WTC11 (cell line): ENCODE data around the gene RAI1. TPM values are rescaled to one million over a fixed set of nuclear protein-coding genes. Genes with fewer than 3 reads are reported as not detected.

Experiments
- ATAC-seq: fragments of 200-7000 bp; cut with Tn5 transposase; 2 replicates; pipeline ENCODE4 v1.10.0; 2021; ENCODE audit warnings: mild to moderate bottlenecking, moderate library complexity
- CTCF ChIA-PET: fragments of 300-600 bp; sonication (Branson Sonifier 250); formaldehyde crosslinking; loops from one replicate; lab custom pipeline; 2021; ENCODE audit warnings: antibody characterized with exemption; lab: Charles Lee
- POLR2A ChIA-PET: fragments of 350-600 bp; sonication (Branson Sonifier 250); formaldehyde crosslinking; loops from one replicate; lab custom pipeline; 2021; ENCODE audit warnings: antibody characterized with exemption; lab: Charles Lee
- DNase-seq: peaks from one replicate; pipeline ENCODE4 v3.0.0; 2021; ENCODE audit warnings: low spot score
- H3K27ac Mint-ChIP-seq: 2 replicates; pipeline ENCODE4 v1.8.0; 2021; ENCODE audit warnings: mixed read lengths
- H3K27me3 Mint-ChIP-seq: 2 replicates; pipeline ENCODE4 v1.8.0; 2021; ENCODE audit warnings: low read depth, mild to moderate bottlenecking, moderate library complexity, mixed read lengths
- H3K36me3 Mint-ChIP-seq: 2 replicates; pipeline ENCODE4 v1.8.0; 2021; ENCODE audit warnings: mixed read lengths
- H3K4me1 Mint-ChIP-seq: 2 replicates; pipeline ENCODE4 v1.8.0; 2022; ENCODE audit warnings: mixed read lengths
- H3K4me3 Mint-ChIP-seq: 2 replicates; pipeline ENCODE4 v1.8.0; 2021; ENCODE audit warnings: mild to moderate bottlenecking, moderate library complexity, mixed read lengths
- H3K9me3 Mint-ChIP-seq: 2 replicates; pipeline ENCODE4 v1.8.0; 2021; ENCODE audit warnings: mixed read lengths
- EMX1 ChIP-seq: fragments of 250-450 bp; sonication (Bioruptor Pico); IDR thresholded peaks from 2 replicates; pipeline ENCODE4 v1.8.0; 2021; ENCODE audit warnings: mild to moderate bottlenecking
- GTF2I ChIP-seq: fragments of 250-450 bp; sonication (Bioruptor Pico); conservative IDR thresholded peaks from 2 replicates; pipeline ENCODE4 v1.4.0; 2021; ENCODE audit warnings: mild to moderate bottlenecking
- KAT7 ChIP-seq: sonication (generic); formaldehyde crosslinking; IDR thresholded peaks from 2 replicates; pipeline ENCODE4 v1.8.1; 2023; ENCODE audit warnings: missing genetic modification reagents, mild to moderate bottlenecking, borderline replicate concordance
- NR3C1 ChIP-seq: sonication (generic); formaldehyde crosslinking; conservative IDR thresholded peaks from 2 replicates; pipeline ENCODE4 v1.8.1; 2023; ENCODE audit warnings: low read depth, mild to moderate bottlenecking, missing genetic modification reagents
- SMAD3 ChIP-seq: sonication (generic); formaldehyde crosslinking; IDR thresholded peaks from 2 replicates; pipeline ENCODE4 v1.8.0; 2022; ENCODE audit warnings: missing genetic modification reagents, mild to moderate bottlenecking, borderline replicate concordance
- SMAD4 ChIP-seq: sonication (generic); formaldehyde crosslinking; IDR thresholded peaks from 2 replicates; pipeline ENCODE4 v1.8.0; 2022; ENCODE audit warnings: mild to moderate bottlenecking, missing genetic modification reagents
- TCF7 ChIP-seq: sonication (generic); formaldehyde crosslinking; IDR thresholded peaks from 2 replicates; pipeline ENCODE4 v1.8.0; 2022; ENCODE audit warnings: mild to moderate bottlenecking, low read depth, missing genetic modification reagents, moderate library complexity
- ZNF219 ChIP-seq: sonication (generic); formaldehyde crosslinking; IDR thresholded peaks from 2 replicates; pipeline ENCODE4 v1.8.0; 2023; ENCODE audit warnings: missing genetic modification reagents, mild to moderate bottlenecking, borderline replicate concordance
- ZNF263 ChIP-seq: sonication (generic); formaldehyde crosslinking; IDR thresholded peaks from 2 replicates; pipeline ENCODE4 v1.8.1; 2022; ENCODE audit warnings: low read depth, mild to moderate bottlenecking, moderate library complexity, missing genetic modification reagents
- ZNF317 ChIP-seq: sonication (generic); formaldehyde crosslinking; IDR thresholded peaks from 2 replicates; pipeline ENCODE4 v1.8.1; 2023; ENCODE audit warnings: low read depth, mild to moderate bottlenecking, moderate library complexity, missing genetic modification reagents, borderline replicate concordance
- total RNA-seq: library from RNA; stranded (reverse); gene quantifications from 3 replicates; pipeline ENCODE4 v1.2.3, GENCODE V29; 2021
- TF ChIP-seq, protein P1 (sequence below): sonication (generic); formaldehyde crosslinking; IDR thresholded peaks from 2 replicates; pipeline ENCODE4 v1.8.1; 2022; ENCODE audit warnings: low read depth, mild to moderate bottlenecking, moderate library complexity, missing genetic modification reagents, borderline replicate concordance
- TF ChIP-seq, protein P2 (sequence below): sonication (generic); formaldehyde crosslinking; IDR thresholded peaks from 2 replicates; pipeline ENCODE4 v1.8.1; 2023; ENCODE audit warnings: mild to moderate bottlenecking, missing genetic modification reagents
- TF ChIP-seq, protein P3 (sequence below): sonication (generic); formaldehyde crosslinking; IDR thresholded peaks from 2 replicates; pipeline ENCODE4 v1.8.0; 2022; ENCODE audit warnings: mild to moderate bottlenecking, missing genetic modification reagents
- TF ChIP-seq, protein P4 (sequence below): fragments of 250-450 bp; sonication (Bioruptor Pico); conservative IDR thresholded peaks from 2 replicates; pipeline ENCODE4 v1.9.0; 2021; ENCODE audit warnings: mild to moderate bottlenecking
- TF ChIP-seq, protein P5 (sequence below): sonication (generic); formaldehyde crosslinking; IDR thresholded peaks from 2 replicates; pipeline ENCODE4 v1.8.1; 2022; ENCODE audit warnings: low read depth, missing genetic modification reagents, borderline replicate concordance
- TF ChIP-seq, protein P6 (sequence below): sonication (generic); formaldehyde crosslinking; IDR thresholded peaks from 2 replicates; pipeline ENCODE4 v1.8.0; 2022; ENCODE audit warnings: mild to moderate bottlenecking, missing genetic modification reagents
- TF ChIP-seq, protein P7 (sequence below): sonication (generic); formaldehyde crosslinking; IDR thresholded peaks from 2 replicates; pipeline ENCODE4 v1.8.0; 2022; ENCODE audit warnings: mild to moderate bottlenecking, missing genetic modification reagents
- TF ChIP-seq, protein P8 (sequence below): sonication (generic); formaldehyde crosslinking; IDR thresholded peaks from 2 replicates; pipeline ENCODE4 v1.8.1; 2023; ENCODE audit warnings: mild to moderate bottlenecking, missing genetic modification reagents
- TF ChIP-seq, protein P9 (sequence below): sonication (generic); formaldehyde crosslinking; IDR thresholded peaks from 2 replicates; pipeline ENCODE4 v1.8.1; 2023; ENCODE audit warnings: mild to moderate bottlenecking, missing genetic modification reagents, borderline replicate concordance

RAI1 gene
- total RNA-seq, 1 experiment from 2014 or later: 12.7 TPM

DNA sequence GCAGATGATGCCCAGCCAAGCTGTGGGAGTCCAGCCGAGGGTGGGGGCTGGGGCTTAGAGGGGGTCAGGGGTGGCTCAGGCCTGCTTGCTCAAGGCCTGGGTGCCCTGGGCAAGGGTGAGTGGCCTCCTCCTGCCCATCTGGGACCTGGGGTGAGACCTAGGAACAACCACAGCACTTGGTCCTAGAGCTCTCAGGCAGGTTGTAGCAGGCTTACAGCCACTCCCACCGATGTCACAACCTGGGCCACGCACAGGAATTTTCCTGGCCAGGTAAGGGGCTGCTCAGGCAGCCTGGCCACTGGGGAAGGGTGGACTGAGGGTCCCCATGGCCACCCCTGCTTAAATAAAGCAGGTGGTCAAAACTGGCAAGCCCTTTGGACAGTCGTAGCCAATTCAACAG, 161.8 kb downstream of the RAI1 start (continued):
- TF ChIP-seq, protein P1, sequence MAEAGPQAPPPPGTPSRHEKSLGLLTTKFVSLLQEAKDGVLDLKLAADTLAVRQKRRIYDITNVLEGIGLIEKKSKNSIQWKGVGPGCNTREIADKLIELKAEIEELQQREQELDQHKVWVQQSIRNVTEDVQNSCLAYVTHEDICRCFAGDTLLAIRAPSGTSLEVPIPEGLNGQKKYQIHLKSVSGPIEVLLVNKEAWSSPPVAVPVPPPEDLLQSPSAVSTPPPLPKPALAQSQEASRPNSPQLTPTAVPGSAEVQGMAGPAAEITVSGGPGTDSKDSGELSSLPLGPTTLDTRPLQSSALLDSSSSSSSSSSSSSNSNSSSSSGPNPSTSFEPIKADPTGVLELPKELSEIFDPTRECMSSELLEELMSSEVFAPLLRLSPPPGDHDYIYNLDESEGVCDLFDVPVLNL (CRISPR knock-in tag): no peak
- TF ChIP-seq NR3C1: no peak

DNA sequence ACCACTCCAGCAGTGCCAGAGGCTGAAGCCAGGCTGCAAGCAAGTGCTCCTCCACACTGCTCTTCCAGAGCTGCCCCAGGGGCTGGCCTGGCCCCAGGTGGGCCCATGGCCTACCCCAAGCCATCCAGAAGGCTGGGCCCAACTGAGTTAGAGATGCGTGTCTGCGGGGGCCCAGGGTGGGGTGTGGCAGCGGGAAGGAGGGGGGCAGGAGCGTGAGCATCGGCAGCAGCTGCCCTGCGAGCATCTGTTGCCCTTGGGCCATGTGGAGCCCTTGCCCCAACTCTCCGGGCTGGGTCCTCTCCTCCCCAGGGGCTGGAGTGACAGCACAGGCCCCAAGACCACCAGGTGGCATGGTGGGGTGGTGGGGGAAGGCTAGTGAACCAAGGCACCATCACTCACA, 162.8 kb downstream of the RAI1 start:
- Mint-ChIP-seq H3K27ac (no peak overlapping the region), H3K4me3 (no peak overlapping the region), H3K36me3 (no peaks in the 10 kb centered on the region), H3K9me3 (no peaks in the 10 kb centered on the region), H3K4me1 (peaks cover 47% of the 10 kb centered on the region), H3K27me3 (peaks cover 3% of the 10 kb centered on the region; the same call in 1 of the 2 replicates)
- ATAC-seq (no peak), DNase-seq (no peak)
- ChIA-PET CTCF (interaction anchor here (0.6 to 1.0 kb wide), 2 partner anchors 17 to 31 kb away, joined by 3 read pairs; no protein-coding TSS in a partner anchor), POLR2A (no interaction called here)
- TF ChIP-seq, protein P2, sequence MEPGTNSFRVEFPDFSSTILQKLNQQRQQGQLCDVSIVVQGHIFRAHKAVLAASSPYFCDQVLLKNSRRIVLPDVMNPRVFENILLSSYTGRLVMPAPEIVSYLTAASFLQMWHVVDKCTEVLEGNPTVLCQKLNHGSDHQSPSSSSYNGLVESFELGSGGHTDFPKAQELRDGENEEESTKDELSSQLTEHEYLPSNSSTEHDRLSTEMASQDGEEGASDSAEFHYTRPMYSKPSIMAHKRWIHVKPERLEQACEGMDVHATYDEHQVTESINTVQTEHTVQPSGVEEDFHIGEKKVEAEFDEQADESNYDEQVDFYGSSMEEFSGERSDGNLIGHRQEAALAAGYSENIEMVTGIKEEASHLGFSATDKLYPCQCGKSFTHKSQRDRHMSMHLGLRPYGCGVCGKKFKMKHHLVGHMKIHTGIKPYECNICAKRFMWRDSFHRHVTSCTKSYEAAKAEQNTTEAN (CRISPR knock-in tag): no peak
- no peak for TF ChIP-seq GTF2I (CRISPR knock-in tag)
- TF ChIP-seq, protein P3, sequence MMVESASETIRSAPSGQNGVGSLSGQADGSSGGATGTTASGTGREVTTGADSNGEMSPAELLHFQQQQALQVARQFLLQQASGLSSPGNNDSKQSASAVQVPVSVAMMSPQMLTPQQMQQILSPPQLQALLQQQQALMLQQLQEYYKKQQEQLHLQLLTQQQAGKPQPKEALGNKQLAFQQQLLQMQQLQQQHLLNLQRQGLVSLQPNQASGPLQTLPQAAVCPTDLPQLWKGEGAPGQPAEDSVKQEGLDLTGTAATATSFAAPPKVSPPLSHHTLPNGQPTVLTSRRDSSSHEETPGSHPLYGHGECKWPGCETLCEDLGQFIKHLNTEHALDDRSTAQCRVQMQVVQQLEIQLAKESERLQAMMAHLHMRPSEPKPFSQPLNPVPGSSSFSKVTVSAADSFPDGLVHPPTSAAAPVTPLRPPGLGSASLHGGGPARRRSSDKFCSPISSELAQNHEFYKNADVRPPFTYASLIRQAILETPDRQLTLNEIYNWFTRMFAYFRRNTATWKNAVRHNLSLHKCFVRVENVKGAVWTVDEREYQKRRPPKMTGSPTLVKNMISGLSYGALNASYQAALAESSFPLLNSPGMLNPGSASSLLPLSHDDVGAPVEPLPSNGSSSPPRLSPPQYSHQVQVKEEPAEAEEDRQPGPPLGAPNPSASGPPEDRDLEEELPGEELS (CRISPR knock-in tag): no peak
- TF ChIP-seq, protein P4, sequence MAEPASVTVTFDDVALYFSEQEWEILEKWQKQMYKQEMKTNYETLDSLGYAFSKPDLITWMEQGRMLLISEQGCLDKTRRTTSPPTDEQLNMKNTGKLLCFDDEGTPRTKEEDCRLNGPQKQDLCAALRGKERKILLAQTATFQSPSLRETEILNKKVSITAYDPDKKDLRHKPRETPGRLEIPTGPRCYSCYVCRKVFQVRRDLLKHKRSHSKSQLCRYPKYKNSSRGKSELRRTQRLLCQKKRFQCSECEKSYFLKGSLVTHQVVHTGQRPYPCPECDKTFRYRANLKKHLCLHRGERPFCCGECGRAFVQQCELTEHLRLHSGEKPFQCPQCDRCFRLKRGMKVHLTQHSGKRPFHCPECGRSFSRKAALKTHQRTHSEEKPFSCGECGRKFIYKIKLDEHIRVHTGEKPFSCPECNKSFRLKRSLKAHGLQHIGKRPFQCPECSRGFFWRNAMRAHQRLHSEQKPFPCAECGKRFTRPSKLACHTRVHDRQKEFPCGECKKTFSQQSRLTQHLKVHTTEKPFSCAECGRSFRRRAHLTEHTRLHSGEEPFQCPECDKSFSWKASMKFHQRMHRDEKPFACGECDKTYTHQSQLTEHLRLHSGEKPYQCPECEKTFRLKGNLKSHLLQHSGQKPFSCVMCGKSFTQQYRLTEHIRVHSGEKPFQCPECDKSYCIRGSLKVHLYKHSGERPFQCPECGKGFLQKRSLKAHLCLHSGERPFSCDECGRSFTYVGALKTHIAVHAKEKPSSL (CRISPR knock-in tag): no peak
- no peak for TF ChIP-seq ZNF317
- TF ChIP-seq, protein P5, sequence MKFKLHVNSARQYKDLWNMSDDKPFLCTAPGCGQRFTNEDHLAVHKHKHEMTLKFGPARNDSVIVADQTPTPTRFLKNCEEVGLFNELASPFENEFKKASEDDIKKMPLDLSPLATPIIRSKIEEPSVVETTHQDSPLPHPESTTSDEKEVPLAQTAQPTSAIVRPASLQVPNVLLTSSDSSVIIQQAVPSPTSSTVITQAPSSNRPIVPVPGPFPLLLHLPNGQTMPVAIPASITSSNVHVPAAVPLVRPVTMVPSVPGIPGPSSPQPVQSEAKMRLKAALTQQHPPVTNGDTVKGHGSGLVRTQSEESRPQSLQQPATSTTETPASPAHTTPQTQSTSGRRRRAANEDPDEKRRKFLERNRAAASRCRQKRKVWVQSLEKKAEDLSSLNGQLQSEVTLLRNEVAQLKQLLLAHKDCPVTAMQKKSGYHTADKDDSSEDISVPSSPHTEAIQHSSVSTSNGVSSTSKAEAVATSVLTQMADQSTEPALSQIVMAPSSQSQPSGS (CRISPR knock-in tag): no peak
- TF ChIP-seq KAT7 (CRISPR knock-in tag): no peak
- TF ChIP-seq ZNF219 (CRISPR knock-in tag): no peak
- TF ChIP-seq, protein P6, sequence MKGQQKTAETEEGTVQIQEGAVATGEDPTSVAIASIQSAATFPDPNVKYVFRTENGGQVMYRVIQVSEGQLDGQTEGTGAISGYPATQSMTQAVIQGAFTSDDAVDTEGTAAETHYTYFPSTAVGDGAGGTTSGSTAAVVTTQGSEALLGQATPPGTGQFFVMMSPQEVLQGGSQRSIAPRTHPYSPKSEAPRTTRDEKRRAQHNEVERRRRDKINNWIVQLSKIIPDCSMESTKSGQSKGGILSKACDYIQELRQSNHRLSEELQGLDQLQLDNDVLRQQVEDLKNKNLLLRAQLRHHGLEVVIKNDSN (CRISPR knock-in tag): no peak
- no peak for TF ChIP-seq NR3C1
- no peak for TF ChIP-seq ZNF263
- no peak for TF ChIP-seq SMAD3 (CRISPR knock-in tag)
- TF ChIP-seq, protein P7, sequence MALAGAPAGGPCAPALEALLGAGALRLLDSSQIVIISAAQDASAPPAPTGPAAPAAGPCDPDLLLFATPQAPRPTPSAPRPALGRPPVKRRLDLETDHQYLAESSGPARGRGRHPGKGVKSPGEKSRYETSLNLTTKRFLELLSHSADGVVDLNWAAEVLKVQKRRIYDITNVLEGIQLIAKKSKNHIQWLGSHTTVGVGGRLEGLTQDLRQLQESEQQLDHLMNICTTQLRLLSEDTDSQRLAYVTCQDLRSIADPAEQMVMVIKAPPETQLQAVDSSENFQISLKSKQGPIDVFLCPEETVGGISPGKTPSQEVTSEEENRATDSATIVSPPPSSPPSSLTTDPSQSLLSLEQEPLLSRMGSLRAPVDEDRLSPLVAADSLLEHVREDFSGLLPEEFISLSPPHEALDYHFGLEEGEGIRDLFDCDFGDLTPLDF (CRISPR knock-in tag): no peak
- TF ChIP-seq, protein P8, sequence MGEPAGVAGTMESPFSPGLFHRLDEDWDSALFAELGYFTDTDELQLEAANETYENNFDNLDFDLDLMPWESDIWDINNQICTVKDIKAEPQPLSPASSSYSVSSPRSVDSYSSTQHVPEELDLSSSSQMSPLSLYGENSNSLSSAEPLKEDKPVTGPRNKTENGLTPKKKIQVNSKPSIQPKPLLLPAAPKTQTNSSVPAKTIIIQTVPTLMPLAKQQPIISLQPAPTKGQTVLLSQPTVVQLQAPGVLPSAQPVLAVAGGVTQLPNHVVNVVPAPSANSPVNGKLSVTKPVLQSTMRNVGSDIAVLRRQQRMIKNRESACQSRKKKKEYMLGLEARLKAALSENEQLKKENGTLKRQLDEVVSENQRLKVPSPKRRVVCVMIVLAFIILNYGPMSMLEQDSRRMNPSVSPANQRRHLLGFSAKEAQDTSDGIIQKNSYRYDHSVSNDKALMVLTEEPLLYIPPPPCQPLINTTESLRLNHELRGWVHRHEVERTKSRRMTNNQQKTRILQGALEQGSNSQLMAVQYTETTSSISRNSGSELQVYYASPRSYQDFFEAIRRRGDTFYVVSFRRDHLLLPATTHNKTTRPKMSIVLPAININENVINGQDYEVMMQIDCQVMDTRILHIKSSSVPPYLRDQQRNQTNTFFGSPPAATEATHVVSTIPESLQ (CRISPR knock-in tag): no peak
- no peak for TF ChIP-seq EMX1 (CRISPR knock-in tag)
- TF ChIP-seq TCF7: no peak
- TF ChIP-seq SMAD4 (CRISPR knock-in tag): no peak
- TF ChIP-seq, protein P9, sequence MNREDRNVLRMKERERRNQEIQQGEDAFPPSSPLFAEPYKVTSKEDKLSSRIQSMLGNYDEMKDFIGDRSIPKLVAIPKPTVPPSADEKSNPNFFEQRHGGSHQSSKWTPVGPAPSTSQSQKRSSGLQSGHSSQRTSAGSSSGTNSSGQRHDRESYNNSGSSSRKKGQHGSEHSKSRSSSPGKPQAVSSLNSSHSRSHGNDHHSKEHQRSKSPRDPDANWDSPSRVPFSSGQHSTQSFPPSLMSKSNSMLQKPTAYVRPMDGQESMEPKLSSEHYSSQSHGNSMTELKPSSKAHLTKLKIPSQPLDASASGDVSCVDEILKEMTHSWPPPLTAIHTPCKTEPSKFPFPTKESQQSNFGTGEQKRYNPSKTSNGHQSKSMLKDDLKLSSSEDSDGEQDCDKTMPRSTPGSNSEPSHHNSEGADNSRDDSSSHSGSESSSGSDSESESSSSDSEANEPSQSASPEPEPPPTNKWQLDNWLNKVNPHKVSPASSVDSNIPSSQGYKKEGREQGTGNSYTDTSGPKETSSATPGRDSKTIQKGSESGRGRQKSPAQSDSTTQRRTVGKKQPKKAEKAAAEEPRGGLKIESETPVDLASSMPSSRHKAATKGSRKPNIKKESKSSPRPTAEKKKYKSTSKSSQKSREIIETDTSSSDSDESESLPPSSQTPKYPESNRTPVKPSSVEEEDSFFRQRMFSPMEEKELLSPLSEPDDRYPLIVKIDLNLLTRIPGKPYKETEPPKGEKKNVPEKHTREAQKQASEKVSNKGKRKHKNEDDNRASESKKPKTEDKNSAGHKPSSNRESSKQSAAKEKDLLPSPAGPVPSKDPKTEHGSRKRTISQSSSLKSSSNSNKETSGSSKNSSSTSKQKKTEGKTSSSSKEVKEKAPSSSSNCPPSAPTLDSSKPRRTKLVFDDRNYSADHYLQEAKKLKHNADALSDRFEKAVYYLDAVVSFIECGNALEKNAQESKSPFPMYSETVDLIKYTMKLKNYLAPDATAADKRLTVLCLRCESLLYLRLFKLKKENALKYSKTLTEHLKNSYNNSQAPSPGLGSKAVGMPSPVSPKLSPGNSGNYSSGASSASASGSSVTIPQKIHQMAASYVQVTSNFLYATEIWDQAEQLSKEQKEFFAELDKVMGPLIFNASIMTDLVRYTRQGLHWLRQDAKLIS (CRISPR knock-in tag): no peak
